ENCODE results near the gene BANP.
"Not testable (repeated sequence)": the region's sequence is repeated elsewhere in the genome, so short reads cannot be mapped to it uniquely, and the experiment has no call there.

BANP gene

DNA sequence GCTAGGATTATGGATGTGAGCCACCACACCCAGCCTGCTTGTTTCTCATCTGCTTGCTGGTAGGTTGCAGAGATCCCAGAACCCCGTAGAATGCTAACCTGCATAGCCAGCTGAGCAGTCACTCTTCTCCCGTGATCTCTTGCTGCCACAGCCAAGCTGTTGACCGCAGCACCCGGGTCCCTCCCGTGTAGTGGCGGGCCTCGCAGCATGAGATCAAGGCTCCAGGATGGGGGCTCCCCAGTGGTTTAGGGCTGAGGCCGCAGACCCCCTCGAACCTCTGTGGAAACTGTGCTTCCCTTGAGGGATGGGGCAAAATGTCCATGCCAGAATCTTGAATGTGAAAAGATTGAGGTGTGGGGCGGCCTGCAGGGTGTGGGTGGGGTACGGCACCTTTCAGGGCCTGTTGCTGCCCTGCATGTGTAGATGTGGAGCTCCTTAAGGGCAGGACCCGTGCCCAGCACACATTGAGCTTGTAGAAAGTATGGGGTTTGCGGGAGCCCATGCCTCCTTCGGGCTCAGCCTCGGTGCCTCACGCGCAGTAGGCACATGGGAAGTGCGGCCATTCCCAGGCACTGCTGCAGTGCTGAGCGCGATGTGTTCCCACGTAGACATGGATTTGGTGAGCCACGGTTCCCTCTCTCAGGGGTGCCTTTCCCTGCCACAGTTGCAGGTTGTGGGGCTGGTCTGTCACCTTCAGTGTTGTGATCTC is 99.9 kb downstream of the BANP start:
- no peak for DNase-seq (ENCODE audit: low read depth)

DNA sequence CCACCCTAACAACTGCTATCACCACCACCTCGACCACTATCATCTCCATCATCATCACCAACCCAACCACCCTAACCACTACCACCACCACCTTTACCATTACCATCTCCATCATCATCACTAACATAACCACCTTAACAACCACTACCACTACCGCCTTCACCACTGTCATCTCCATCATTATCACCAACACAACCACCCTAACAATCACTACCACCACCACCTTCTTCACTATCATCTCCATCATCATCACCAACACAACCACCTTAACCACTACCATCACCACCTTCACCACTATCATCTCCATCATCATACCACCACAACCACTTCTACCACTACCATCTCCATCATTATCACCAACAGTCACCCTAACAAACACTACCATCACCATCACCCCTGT is 101.4 kb downstream of the BANP start:
- DNase-seq (ENCODE audit: low read depth) = no peak

DNA sequence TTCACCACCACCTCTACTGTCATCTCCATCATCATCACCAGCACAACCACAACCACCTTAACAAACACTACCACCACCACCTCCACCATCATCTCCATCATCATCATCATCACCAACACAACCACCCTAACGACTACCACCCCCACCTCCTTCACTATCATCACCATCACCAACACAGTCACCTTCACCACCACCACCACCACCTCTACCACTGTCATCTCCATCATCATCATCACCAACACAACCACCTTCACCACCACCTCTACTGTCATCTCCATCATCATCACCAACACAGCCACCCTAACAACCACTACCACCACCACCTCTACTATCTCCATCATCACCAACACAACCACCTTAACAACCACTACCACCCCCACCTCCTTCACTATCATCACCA is 102.2 kb downstream of the BANP start:
- not testable (repeated sequence) for DNase-seq (ENCODE audit: low read depth)

- no peak for DNase-seq (ENCODE audit: low read depth)
These were observed 104.1 kb downstream of the BANP start for GRCh38 chr16:88055356-88055755.

DNA sequence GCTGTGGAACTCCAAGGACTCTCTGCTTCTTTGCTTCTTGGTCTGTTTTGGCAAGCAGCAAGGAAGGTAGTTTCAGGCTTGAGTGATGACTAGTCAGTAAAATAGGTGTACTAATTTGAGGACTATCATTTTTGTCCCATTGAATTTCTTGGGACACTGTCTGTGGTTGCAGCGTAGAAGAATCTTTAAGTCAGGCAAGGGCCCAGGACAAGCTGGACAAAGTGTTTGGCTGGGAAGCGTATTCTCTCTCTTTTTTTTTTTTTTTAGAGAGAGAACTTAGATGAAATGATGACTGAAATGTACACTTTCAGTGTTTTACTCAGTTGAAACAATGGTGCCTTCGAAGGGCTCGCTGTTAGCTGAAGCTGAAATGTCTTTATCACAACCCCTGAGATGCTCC is 105.0 kb downstream of the BANP start:
- DNase-seq (ENCODE audit: low read depth) = no peak

GRCh38 chr16:88057656-88058055 is 106.4 kb downstream of the BANP start:
- no peak for DNase-seq (ENCODE audit: low read depth)

GRCh38 chr16:88058136-88058535 is 106.9 kb downstream of the BANP start:
- no peak for DNase-seq (ENCODE audit: low read depth)

- DNase-seq (ENCODE audit: low read depth) = no peak
These were observed 107.6 kb downstream of the BANP start for GRCh38 chr16:88058817-88059216.

DNA sequence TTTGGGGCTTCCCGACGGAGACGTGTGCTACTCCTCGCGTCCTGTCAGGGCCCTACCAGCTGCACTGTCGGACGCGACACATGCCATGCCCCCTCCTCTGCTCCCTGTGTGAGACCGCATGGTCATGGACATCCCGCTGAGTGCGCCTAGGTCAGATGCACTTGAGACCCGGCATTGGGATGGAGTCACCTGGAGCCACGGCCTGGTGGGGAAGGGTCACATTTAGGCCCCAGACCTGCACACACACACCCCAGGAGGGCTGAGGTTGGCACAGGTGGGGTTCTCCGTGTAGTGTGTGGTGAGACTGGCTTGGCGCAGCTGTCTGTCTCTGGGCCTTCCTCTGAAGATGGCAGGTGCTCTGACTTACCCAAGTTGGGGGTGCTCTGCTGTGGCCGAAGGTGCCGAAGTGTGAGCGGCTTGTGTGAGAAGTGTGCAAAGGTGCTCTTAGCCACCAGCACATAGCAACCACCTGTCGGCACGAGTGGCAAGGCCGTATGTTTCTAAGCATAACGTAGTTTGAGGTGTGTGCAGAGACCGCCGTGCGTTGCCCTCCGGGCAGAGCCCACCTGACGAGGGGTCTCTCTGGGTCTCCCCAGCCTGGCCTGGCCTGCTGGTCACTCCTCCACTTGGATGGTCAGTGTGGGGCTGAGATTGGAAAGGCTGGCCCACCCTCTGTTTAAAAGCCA is 108.6 kb downstream of the BANP start:
- no peak for DNase-seq (ENCODE audit: low read depth)

DNA sequence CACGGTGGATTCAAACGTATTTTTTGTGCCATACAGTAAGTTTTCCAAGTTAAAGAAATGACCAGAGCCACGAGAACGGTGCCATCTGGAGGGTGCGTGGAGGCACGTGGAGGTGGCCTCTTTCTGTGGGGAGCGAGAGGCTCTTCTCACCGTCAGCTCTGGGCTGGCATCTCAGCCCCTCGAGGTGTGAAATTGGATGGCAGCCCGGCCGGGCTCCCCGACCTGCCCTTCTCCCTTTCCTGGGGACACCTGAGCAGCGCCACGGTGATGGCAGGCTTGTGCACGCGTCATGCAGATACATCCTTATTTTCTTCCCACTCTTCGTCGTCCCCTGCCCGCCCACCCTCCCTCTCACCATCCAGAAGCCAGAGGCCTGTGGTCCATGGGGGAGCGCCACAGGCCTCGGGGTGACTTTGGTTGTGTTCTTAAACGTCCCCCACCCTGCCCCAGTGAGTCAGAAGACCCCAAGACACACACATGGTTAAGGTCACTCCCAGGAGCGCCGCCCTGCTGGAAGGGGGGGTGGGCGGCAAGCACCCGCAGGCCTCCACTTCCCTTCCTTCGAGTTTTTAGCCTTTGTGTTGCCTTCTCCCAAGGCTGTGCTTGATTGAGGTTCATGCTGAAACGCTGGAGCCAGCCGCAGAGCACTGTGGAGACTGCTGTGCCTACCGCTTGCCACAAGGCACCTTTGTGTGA is 109.4 kb downstream of the BANP start:
- no peak for DNase-seq (ENCODE audit: low read depth)

DNA sequence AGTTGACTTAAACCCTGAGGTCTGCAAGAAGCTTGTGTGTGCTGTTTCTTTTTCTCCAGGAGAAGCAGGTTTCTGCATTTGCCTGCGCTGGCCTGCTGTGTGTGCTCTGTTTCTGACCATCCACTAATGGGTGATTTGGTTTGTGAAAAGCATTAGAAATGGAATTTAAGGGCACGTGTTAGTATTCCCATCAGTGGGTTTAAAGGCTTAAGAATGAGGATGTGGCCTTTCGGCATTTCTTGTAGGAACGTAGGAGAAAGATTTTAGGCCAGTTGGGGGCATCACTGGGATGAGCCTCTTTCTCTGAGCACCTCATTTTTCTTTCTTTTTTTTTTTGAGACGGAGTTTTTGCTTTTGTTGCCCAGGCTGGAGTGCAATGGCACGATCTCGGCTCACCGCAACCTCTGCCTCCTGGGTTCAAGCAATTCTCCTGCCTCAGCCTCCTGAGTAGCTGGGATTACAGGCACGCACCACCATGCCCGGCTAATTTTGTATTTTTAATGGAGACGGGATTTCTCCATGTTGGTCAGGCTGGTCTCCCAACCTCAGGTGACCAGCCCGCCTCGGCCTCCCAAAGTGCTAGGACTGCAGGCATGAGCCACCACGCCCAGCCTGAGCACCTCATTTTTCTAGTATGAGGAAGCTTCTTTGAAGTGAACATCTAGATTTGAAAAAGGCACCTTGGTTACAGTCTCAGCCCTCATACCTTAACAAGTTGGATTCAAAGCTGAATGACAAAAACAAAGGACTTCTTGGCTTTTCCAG is 110.3 kb downstream of the BANP start:
- no peak for DNase-seq (ENCODE audit: low read depth)

GRCh38 chr16:88062341-88063210 is 111.3 kb downstream of the BANP start:
- peak; percentile 75 for DNase-seq (ENCODE audit: low read depth)

- peak; percentile 63 for DNase-seq (ENCODE audit: low read depth)
These were observed 112.1 kb downstream of the BANP start for GRCh38 chr16:88063211-88063773.

- DNase-seq (ENCODE audit: low read depth) = no peak
These were observed 113.0 kb downstream of the BANP start for GRCh38 chr16:88064011-88064888.

- no peak for DNase-seq (ENCODE audit: low read depth)
These were observed 113.9 kb downstream of the BANP start for GRCh38 chr16:88064889-88065746.

DNA sequence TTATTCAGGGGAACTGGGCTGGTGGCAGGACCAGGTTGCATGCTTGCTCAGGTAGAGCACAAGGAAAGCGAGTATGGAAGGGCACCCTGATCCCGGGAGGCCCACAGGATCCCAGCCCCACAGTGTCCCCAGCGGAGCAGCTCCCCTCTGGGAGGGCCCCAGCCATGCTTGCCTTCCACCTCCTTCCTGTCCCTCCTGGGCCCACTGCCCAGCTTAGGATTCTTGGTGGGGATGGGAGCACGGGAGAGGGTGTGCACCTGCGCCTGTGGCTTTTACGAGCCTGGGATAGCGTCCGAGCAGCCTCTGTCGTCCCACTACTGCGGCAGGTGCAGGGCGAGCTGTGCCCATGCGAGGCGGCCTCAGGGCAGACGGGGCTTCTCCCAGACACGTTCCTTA is 114.5 kb downstream of the BANP start:
- no peak for DNase-seq (ENCODE audit: low read depth)

GRCh38 chr16:88066234-88066633 is 115.0 kb downstream of the BANP start:
- no peak for DNase-seq (ENCODE audit: low read depth)

DNA sequence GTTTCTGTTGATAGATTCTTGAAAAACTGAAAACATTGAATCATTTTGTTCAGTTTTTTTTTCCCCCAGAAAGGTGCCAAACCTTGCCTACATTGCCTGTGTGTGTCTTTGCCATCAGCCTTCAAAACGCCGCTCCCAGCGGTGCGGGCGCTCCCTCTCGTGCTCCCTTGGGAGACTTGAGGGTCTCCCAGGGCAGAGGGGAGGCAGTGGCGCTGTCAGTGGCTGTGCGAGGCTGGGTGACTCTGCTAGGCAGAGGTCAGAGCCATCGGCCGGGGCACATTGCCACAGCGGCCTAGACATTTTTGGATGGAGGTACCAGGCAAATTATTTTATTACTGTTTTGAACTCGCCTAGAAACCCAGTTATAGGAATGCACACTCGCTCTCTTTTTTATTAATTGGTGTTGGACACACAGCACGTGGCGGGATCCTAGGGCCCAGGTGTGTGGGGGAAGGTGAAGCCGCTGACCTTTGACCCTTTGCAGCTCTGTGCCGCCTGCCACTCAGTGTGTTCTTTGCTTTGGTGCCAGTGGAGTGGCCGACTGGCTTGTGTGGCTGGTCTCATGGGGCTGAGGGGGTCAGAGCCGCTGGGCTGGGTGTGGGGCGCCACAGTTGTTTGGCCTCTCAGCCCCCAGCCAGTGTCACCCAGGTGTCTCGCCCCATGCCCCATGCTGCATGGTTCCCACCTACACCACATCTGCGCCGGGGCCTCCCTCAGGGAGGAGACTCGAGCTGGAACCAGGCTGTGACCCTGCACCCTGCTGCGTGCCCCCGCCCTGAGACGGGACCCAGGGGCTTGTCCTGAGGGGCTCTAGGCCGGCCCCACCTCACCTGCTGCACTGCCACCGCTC is 115.7 kb downstream of the BANP start:
- no peak for DNase-seq (ENCODE audit: low read depth)

Data from iris pigment epithelial cell (primary cell).